H1 (cell line): Measurements from ENCODE around the gene TRIM44. TPM values are rescaled to one million over a fixed set of nuclear protein-coding genes. Genes with fewer than 3 reads are reported as not detected.

Experiments
- CTCF ChIA-PET: fragments of 300-600 bp; sonication (Branson Sonifier 250); formaldehyde crosslinking; loops from one replicate; lab custom pipeline; 2021; ENCODE audit not compliant: partially characterized antibody; lab: Charles Lee
- POLR2A ChIA-PET: fragments of 300-600 bp; sonication (Branson Sonifier 250); formaldehyde crosslinking; loops from one replicate; lab custom pipeline; 2021; ENCODE audit warnings: inconsistent platforms; ENCODE audit not compliant: partially characterized antibody; lab: Charles Lee
- DNase-seq, 2 experiments: peaks; one replicate each; pipeline versions ENCODE4 v3.0.0 to v3.0.0-alpha.2; 2010 to 2022; ENCODE audit warnings: low spot score in 2 of 2, low read depth in 1 of 2, mixed read lengths in 1 of 2
- FAIRE-seq: peaks from 2 replicates; lab custom pipeline; 2011; peaks lifted over from hg19 to GRCh38; lab: Jason Lieb, UNC
- H2AFZ ChIP-seq: 2 replicates; pipeline ENCODE4 v1.8.1; 2012; ENCODE audit warnings: low read length, inconsistent platforms
- H2AK5ac ChIP-seq: 2 replicates; pipeline ENCODE4 v1.6.1; 2013; ENCODE audit warnings: low read depth, low read length
- H2BK120ac ChIP-seq: replicated peaks from 2 replicates; pipeline ENCODE3; 2013; ENCODE audit warnings: low read depth, low read length, inconsistent platforms
- H2BK12ac ChIP-seq: 2 replicates; pipeline ENCODE4 v1.6.1; 2013; ENCODE audit warnings: low read depth, low read length
- H2BK15ac ChIP-seq: 2 replicates; pipeline ENCODE4 v1.6.1; 2013; ENCODE audit warnings: low read length
- H2BK20ac ChIP-seq: 2 replicates; pipeline ENCODE4 v1.6.1; 2013; ENCODE audit warnings: low read length
- H2BK5ac ChIP-seq: 2 replicates; pipeline ENCODE4 v1.6.1; 2013; ENCODE audit warnings: low read depth, low read length
- H3K14ac ChIP-seq: 2 replicates; pipeline ENCODE4 v1.6.1; 2013; ENCODE audit warnings: inconsistent platforms; ENCODE audit not compliant: insufficient read length
- H3K18ac ChIP-seq: 2 replicates; pipeline ENCODE4 v1.6.1; 2013; ENCODE audit warnings: low read length; ENCODE audit errors: extremely low read depth
- H3K23ac ChIP-seq: 2 replicates; pipeline ENCODE4 v1.6.1; 2013; ENCODE audit warnings: inconsistent platforms; ENCODE audit not compliant: insufficient read length
- H3K23me2 ChIP-seq: 2 replicates; pipeline ENCODE4 v1.6.1; 2013; ENCODE audit warnings: low read depth, low read length
- H3K27ac ChIP-seq: 2 replicates; pipeline ENCODE4 v1.6.1; 2011; ENCODE audit warnings: low read depth, low read length, inconsistent platforms
- H3K27me3 ChIP-seq, 4 experiments: replicated peaks in 1 of 4; 1 replicate in 1 of 4; 2 replicates in 3 of 4; pipeline versions ENCODE4 v1.6.1 to v1.8.1; 2011 to 2013; ENCODE audit warnings: low read length in 3 of 4, mild to moderate bottlenecking in 3 of 4, inconsistent platforms in 2 of 4, mixed read lengths in 2 of 4, moderate library complexity in 1 of 4; ENCODE audit not compliant: control insufficient read depth in 3 of 4, insufficient read depth in 3 of 4; ENCODE audit errors: extremely low read depth in 1 of 4
- H3K36me3 ChIP-seq, 4 experiments: 2 replicates each; pipeline versions ENCODE4 v1.6.1 to v1.8.1; 2011 to 2013; ENCODE audit warnings: mild to moderate bottlenecking in 4 of 4, low read length in 3 of 4, moderate library complexity in 2 of 4, control low read depth in 1 of 4, inconsistent platforms in 1 of 4; ENCODE audit not compliant: insufficient read depth in 4 of 4, control insufficient read depth in 2 of 4
- H3K4ac ChIP-seq: replicated peaks from 2 replicates; pipeline ENCODE3; 2013; ENCODE audit warnings: low read length, low read depth, mixed read lengths, inconsistent platforms; ENCODE audit not compliant: insufficient read length
- H3K4me1 ChIP-seq, 4 experiments: replicated peaks in 1 of 4; 1 replicate in 1 of 4; 2 replicates in 3 of 4; pipeline versions ENCODE4 v1.6.1 to v1.8.1; 2011 to 2013; ENCODE audit warnings: low read length in 3 of 4, inconsistent platforms in 2 of 4, mixed read lengths in 1 of 4; ENCODE audit not compliant: insufficient read depth in 4 of 4, control insufficient read depth in 3 of 4
- H3K4me2 ChIP-seq, 2 experiments: 2 replicates each; pipeline versions ENCODE4 v1.6.1 to v1.8.1; 2011 to 2013; ENCODE audit warnings: low read depth in 2 of 2, low read length in 2 of 2, control low read depth in 1 of 2, inconsistent platforms in 1 of 2, mild to moderate bottlenecking in 1 of 2; ENCODE audit not compliant: insufficient read depth in 1 of 2
- H3K4me3 ChIP-seq, 4 experiments: fragments of 200-600, 300-600 bp in 1 of 4; sonication (generic), shearing (Covaris generic), sonication (Bioruptor Twin) in 1 of 4; 2 replicates each; pipeline versions ENCODE4 v1.5.1 to v1.8.1; 2011 to 2016; ENCODE audit warnings: low read length in 4 of 4, low read depth in 3 of 4, control low read depth in 2 of 4, inconsistent platforms in 2 of 4, mild to moderate bottlenecking in 2 of 4, mixed read lengths in 1 of 4, moderate library complexity in 1 of 4; ENCODE audit not compliant: insufficient read depth in 2 of 4; ENCODE audit errors: extremely low read depth in 1 of 4
- H3K56ac ChIP-seq: replicated peaks from 2 replicates; pipeline ENCODE3; 2013; ENCODE audit warnings: low read depth, mild to moderate bottlenecking, mixed read lengths, low read length, inconsistent platforms; ENCODE audit not compliant: insufficient read length
- H3K79me1 ChIP-seq: 2 replicates; pipeline ENCODE4 v1.6.1; 2013; ENCODE audit warnings: low read depth, low read length, control low read depth
- H3K79me2 ChIP-seq, 2 experiments: 2 replicates each; pipeline versions ENCODE4 v1.6.1 to v1.8.1; 2012 to 2013; ENCODE audit warnings: low read length in 2 of 2, mild to moderate bottlenecking in 2 of 2, inconsistent platforms in 1 of 2; ENCODE audit not compliant: insufficient read depth in 2 of 2, control insufficient read depth in 1 of 2
- H3K9ac ChIP-seq, 4 experiments: replicated peaks in 1 of 4; 1 replicate in 1 of 4; 2 replicates in 3 of 4; pipeline versions ENCODE4 v1.6.1 to v1.8.1; 2011 to 2013; ENCODE audit warnings: low read depth in 3 of 4, low read length in 3 of 4, control low read depth in 2 of 4, mild to moderate bottlenecking in 2 of 4, moderate library complexity in 2 of 4, inconsistent platforms in 1 of 4; ENCODE audit errors: extremely low read depth in 1 of 4
- H3K9me3 ChIP-seq, 2 experiments: 2 replicates each; pipeline versions ENCODE4 v1.6.1 to v1.8.1; 2012 to 2013; ENCODE audit warnings: mild to moderate bottlenecking in 2 of 2, moderate library complexity in 2 of 2, control low read depth in 1 of 2, inconsistent platforms in 1 of 2, low read depth in 1 of 2, low read length in 1 of 2, mixed read lengths in 1 of 2; ENCODE audit not compliant: insufficient read depth in 2 of 2
- H4K20me1 ChIP-seq, 2 experiments: replicated peaks in 1 of 2; 2 replicates each; pipeline versions ENCODE3 to v1.8.1; 2011 to 2013; ENCODE audit warnings: inconsistent platforms in 2 of 2, low read length in 2 of 2, mild to moderate bottlenecking in 1 of 2; ENCODE audit not compliant: insufficient read depth in 2 of 2, control insufficient read depth in 1 of 2
- H4K5ac ChIP-seq: 2 replicates; pipeline ENCODE4 v1.6.1; 2013; ENCODE audit warnings: low read length, low read depth, mixed read lengths, inconsistent platforms; ENCODE audit not compliant: insufficient read length
- H4K8ac ChIP-seq: 2 replicates; pipeline ENCODE4 v1.8.0; 2013; ENCODE audit warnings: mild to moderate bottlenecking, moderate library complexity, low read length, inconsistent platforms; ENCODE audit not compliant: insufficient read depth; ENCODE audit errors: extremely low read depth
- H4K91ac ChIP-seq: replicated peaks from 2 replicates; pipeline ENCODE3; 2013; ENCODE audit warnings: low read length, mixed read lengths, inconsistent platforms; ENCODE audit not compliant: insufficient read length
- CBX8 ChIP-seq: fragments of 300-800, 300-1000 bp; sonication (generic); IDR thresholded peaks from 2 replicates; pipeline ENCODE4 v1.7.1; 2016; ENCODE audit warnings: low read depth, low read length, borderline replicate concordance
- CHD2 ChIP-seq: IDR thresholded peaks from 2 replicates; pipeline ENCODE4 v1.6.1; 2012; ENCODE audit warnings: low read length, improper control_type of control experiment
- GABPA ChIP-seq: IDR thresholded peaks from 2 replicates; pipeline ENCODE4 v1.6.1; 2011; ENCODE audit warnings: mild to moderate bottlenecking, low read length, moderate library complexity, borderline replicate concordance; ENCODE audit not compliant: insufficient read depth
- POLR2A ChIP-seq, 2 experiments: IDR thresholded peaks; 1 replicate in 1 of 2; 2 replicates in 1 of 2; pipeline ENCODE4 v1.6.1; 2011; ENCODE audit warnings: low read depth in 2 of 2, low read length in 2 of 2, mild to moderate bottlenecking in 2 of 2; ENCODE audit errors: control extremely low read depth in 1 of 2
- SIRT6 ChIP-seq: IDR thresholded peaks from one replicate; pipeline ENCODE4 v1.7.1; 2012; ENCODE audit warnings: low read length, inconsistent platforms
- SIX5 ChIP-seq: IDR thresholded peaks from 2 replicates; pipeline ENCODE4 v1.6.1; 2011; ENCODE audit warnings: mild to moderate bottlenecking, low read depth, low read length
- TAF7 ChIP-seq: optimal IDR thresholded peaks from 2 replicates; pipeline ENCODE3; 2011; ENCODE audit warnings: low read depth, mild to moderate bottlenecking, inconsistent platforms, low read length, moderate library complexity, borderline replicate concordance
- TEAD4 ChIP-seq: IDR thresholded peaks from 2 replicates; pipeline ENCODE4 v1.6.1; 2012; ENCODE audit warnings: low read depth, low read length, inconsistent platforms, mixed read lengths
- WGBS, 2 experiments: shearing (Covaris generic) in 1 of 2; methylation state at CpG; one replicate each; pipeline versions ENCODE4 v1.1.6 to v1.1.7; 2013 to 2015; ENCODE audit warnings: low lambda C conversion rate in 2 of 2, mixed read lengths in 2 of 2, inconsistent platforms in 1 of 2, low coverage in 1 of 2, missing lambda C conversion rate in 1 of 2; ENCODE audit not compliant: insufficient replicate concordance in 2 of 2, insufficient coverage in 1 of 2, insufficient read length in 1 of 2; ENCODE audit errors: extremely low coverage in 1 of 2, missing lambda C conversion rate in 1 of 2; 5-methylcytosine and 5-hydroxymethylcytosine counted together
- polyA plus RNA-seq, 7 experiments: library from polyadenylated mRNA; depleted of rRNA in 3 of 7; stranded (reverse) in 5 of 7; unstranded in 2 of 7; fragments of >200 nt in 5 of 7; fragments of 200-250 nt in 2 of 7; gene quantifications; 1 replicate in 5 of 7; 2 replicates in 1 of 7; 4 replicates in 1 of 7; pipeline versions ENCODE4 v1.2.1 to v1.2.3, GENCODE V29; 2011 to 2013; ENCODE audit warnings: missing spikeins in 2 of 7, mixed read lengths in 2 of 7
- total RNA-seq: library from RNA; stranded (reverse); fragmentation: NEBNext Ultra II Directional; extraction: Animal tissue kit (Norgen Biotek cat#: 25700); gene quantifications from 2 replicates; pipeline ENCODE4 v1.2.1, GENCODE V29; 2021
- TF ChIP-seq, protein P1 (sequence below), 3 experiments: IDR thresholded peaks; 1 replicate in 2 of 3; 2 replicates in 1 of 3; pipeline versions ENCODE4 v1.5.1 to v1.6.1; 2011; ENCODE audit warnings: low read length in 3 of 3, mild to moderate bottlenecking in 3 of 3, inconsistent platforms in 2 of 3, low read depth in 1 of 3, moderate library complexity in 1 of 3; ENCODE audit not compliant: insufficient read depth in 1 of 3; ENCODE audit errors: control extremely low read depth in 1 of 3

Gene TRIM44
- total and polyA plus RNA-seq, 2 of the 8 experiments (the other 6 are each of a cell fraction or from before 2014, with no cell fraction given): 13.9 to 34.4 TPM

GRCh38 chr11:35822815-35823495 is 160.4 kb downstream of the TRIM44 start:
- Histone ChIP-seq H3K18ac (no peak overlapping the region), H3K9me3 (no peaks in the 10 kb centered on the region), H4K5ac (no peak overlapping the region), H4K20me1 (no peaks in the 10 kb centered on the region), H2BK20ac (no peak overlapping the region), H3K23ac (no peak overlapping the region), H3K4me1 (peaks cover 0 to 2% (median 0%) of the 10 kb centered on the region in 4 experiments; a peak in 1 of 7 replicates), H2AK5ac (no peak overlapping the region), H3K23me2 (no peaks in the 10 kb centered on the region), H4K91ac (no peak overlapping the region)
- POLR2A ChIA-PET: interaction anchor here (0.9 to 2.0 kb wide), 3 partner anchors 238 to 309 kb away, joined by 3 to 7 read pairs (median 3); no protein-coding TSS in a partner anchor
- no peak for TF ChIP-seq TAF7
- TF ChIP-seq CBX8: no peak
- no peak for TF ChIP-seq SIX5
- no peak for TF ChIP-seq SIRT6
- TF ChIP-seq TEAD4: no peak
- TF ChIP-seq GABPA: no peak
- TF ChIP-seq CHD2: no peak
- no peak for TF ChIP-seq POLR2A (IDR thresholded peaks at IDR 0.05; ENCODE audit: control extremely low read depth in 1 of 2, low read depth in 2 of 2, low read length in 2 of 2)
- TF ChIP-seq, protein P1, sequence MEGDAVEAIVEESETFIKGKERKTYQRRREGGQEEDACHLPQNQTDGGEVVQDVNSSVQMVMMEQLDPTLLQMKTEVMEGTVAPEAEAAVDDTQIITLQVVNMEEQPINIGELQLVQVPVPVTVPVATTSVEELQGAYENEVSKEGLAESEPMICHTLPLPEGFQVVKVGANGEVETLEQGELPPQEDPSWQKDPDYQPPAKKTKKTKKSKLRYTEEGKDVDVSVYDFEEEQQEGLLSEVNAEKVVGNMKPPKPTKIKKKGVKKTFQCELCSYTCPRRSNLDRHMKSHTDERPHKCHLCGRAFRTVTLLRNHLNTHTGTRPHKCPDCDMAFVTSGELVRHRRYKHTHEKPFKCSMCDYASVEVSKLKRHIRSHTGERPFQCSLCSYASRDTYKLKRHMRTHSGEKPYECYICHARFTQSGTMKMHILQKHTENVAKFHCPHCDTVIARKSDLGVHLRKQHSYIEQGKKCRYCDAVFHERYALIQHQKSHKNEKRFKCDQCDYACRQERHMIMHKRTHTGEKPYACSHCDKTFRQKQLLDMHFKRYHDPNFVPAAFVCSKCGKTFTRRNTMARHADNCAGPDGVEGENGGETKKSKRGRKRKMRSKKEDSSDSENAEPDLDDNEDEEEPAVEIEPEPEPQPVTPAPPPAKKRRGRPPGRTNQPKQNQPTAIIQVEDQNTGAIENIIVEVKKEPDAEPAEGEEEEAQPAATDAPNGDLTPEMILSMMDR (IDR thresholded peaks at IDR 0.05; ENCODE audit: control extremely low read depth in 1 of 3, insufficient read depth in 1 of 3, low read depth in 1 of 3, low read length in 3 of 3): no peak
- TF ChIP-seq, all 59 proteins: peak for 0
- H3K79me1 ChIP-seq: no peaks in the 10 kb centered on the region
- FAIRE-seq (no peak), DNase-seq (no peak)
- H3K4me3 ChIP-seq: no peak overlapping the region
- H3K14ac ChIP-seq: no peak overlapping the region
- H3K27me3 ChIP-seq: peaks cover 0 to 2% (median 0%) of the 10 kb centered on the region in 4 experiments; a peak in 1 of 7 replicates
- H2BK120ac ChIP-seq: no peak overlapping the region
- H3K9ac ChIP-seq: no peak overlapping the region
- no peak overlapping the region for H3K4ac ChIP-seq
- H2BK12ac ChIP-seq: no peak overlapping the region
- no peak overlapping the region for H2BK15ac ChIP-seq
- H3K4me2 ChIP-seq: no peak overlapping the region
- no peaks in the 10 kb centered on the region for H3K79me2 ChIP-seq
- no peak overlapping the region for H4K8ac ChIP-seq
- WGBS, 2 experiments: 93% methylated on average over 2 of the region's 2 CpGs; no CpG with 5 or more reads in 1 of the 2 experiments
- H2AFZ ChIP-seq: no peak overlapping the region
- H2BK5ac ChIP-seq: no peak overlapping the region
- H3K27ac ChIP-seq: no peak overlapping the region
- no peak overlapping the region for H3K56ac ChIP-seq
- H3K36me3 ChIP-seq: no peaks in the 10 kb centered on the region
- CTCF ChIA-PET: interaction anchor here (0.6 to 12.0 kb wide), 130 partner anchors 11 to 657 kb away, joined by 3 to 187 read pairs (median 6); partner anchors contain the start of genes FJX1 and PAMR1
